Measurements from ENCODE around the gene COPG1.

DNA sequence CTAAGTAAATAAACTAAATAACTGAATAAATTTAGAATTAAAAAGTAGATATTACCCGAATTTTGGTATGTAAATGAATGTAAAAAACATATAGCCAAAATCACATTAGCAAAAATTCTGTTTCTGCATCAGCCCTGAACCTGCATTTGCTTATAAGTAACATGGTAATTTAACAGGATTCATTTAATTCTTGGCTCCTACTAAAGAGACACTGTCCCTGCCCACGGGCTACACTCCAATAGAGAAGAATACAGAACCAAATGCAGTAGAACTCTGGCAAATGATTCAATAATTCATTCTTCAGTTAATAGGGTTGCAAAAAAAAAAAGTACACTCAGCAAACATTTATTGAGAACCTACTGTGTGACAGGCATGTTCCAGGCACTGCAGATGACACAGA is 44.9 kb upstream of the COPG1 start:
- TF ChIP-seq, protein P1, sequence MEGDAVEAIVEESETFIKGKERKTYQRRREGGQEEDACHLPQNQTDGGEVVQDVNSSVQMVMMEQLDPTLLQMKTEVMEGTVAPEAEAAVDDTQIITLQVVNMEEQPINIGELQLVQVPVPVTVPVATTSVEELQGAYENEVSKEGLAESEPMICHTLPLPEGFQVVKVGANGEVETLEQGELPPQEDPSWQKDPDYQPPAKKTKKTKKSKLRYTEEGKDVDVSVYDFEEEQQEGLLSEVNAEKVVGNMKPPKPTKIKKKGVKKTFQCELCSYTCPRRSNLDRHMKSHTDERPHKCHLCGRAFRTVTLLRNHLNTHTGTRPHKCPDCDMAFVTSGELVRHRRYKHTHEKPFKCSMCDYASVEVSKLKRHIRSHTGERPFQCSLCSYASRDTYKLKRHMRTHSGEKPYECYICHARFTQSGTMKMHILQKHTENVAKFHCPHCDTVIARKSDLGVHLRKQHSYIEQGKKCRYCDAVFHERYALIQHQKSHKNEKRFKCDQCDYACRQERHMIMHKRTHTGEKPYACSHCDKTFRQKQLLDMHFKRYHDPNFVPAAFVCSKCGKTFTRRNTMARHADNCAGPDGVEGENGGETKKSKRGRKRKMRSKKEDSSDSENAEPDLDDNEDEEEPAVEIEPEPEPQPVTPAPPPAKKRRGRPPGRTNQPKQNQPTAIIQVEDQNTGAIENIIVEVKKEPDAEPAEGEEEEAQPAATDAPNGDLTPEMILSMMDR (IDR thresholded peaks at IDR 0.05) = no peak
- no peak for TF ChIP-seq EP300 (IDR thresholded peaks at IDR 0.05)
